Epithelial cell of esophagus (primary cell): Measurements from ENCODE around the gene NOTCH2.

Experiments
- DNase-seq: peaks from one replicate; pipeline ENCODE4 v3.0.0; 2010; ENCODE audit warnings: low read depth
- H3K4me3 ChIP-seq: 2 replicates; pipeline ENCODE4 v1.5.1; 2011; ENCODE audit warnings: mild to moderate bottlenecking, low read length, control low read depth
- CTCF ChIP-seq: IDR thresholded peaks from 2 replicates; pipeline ENCODE4 v1.5.1; 2011; ENCODE audit warnings: low read depth, mild to moderate bottlenecking, low read length, control low read depth, inconsistent platforms; ENCODE audit not compliant: insufficient read depth; ENCODE audit errors: missing control alignments

NOTCH2 gene

GRCh38 chr1:119958223-119958622 lies 111.2 kb downstream of the NOTCH2 start:
- DNase-seq: no peak
- no peak overlapping the region for H3K4me3 ChIP-seq
- TF ChIP-seq CTCF: no peak

- no peak for TF ChIP-seq CTCF
- DNase-seq: no peak
- H3K4me3 ChIP-seq: no peak overlapping the region
Measured at GRCh38 chr1:119956306-119956705, 113.2 kb downstream of the NOTCH2 start.

GRCh38 chr1:119954476-119955422 lies 114.7 kb downstream of the NOTCH2 start:
- H3K4me3 ChIP-seq: no peak overlapping the region
- no peak for TF ChIP-seq CTCF
- DNase-seq: no peak

- H3K4me3 ChIP-seq: no peak overlapping the region
- DNase-seq: no peak
- no peak for TF ChIP-seq CTCF
Measured at GRCh38 chr1:119953266-119953998, 116.0 kb downstream of the NOTCH2 start.

GRCh38 chr1:119952496-119952895 lies 117.0 kb downstream of the NOTCH2 start:
- no peak overlapping the region for H3K4me3 ChIP-seq
- DNase-seq: no peak
- no peak for TF ChIP-seq CTCF

GRCh38 chr1:119948342-119949214 lies 120.9 kb downstream of the NOTCH2 start:
- DNase-seq: peak; percentile 76
- TF ChIP-seq CTCF: peak; percentile 96
- no peak overlapping the region for H3K4me3 ChIP-seq
